T-cell (primary cell): ENCODE measurements around the gene MMUT. TPM values are rescaled to one million over a fixed set of nuclear protein-coding genes. Genes with fewer than 3 reads are reported as not detected.
"Not testable (repeated sequence)": the region's sequence is repeated elsewhere in the genome, so short reads cannot be mapped to it uniquely, and the experiment has no call there.

Source experiments
- ATAC-seq, 4 experiments: fragments of 200-7000 bp in 3 of 4; fragments of 150-1000 bp in 1 of 4; cut with Tn5 transposase; replicated peaks in 1 of 4; 1 replicate in 3 of 4; 2 replicates in 1 of 4; pipeline ENCODE4 v1.10.0; 2021; ENCODE audit warnings: moderate library complexity in 3 of 4, mild to moderate bottlenecking in 2 of 4, moderate number of reproducible peaks in 1 of 4
- CTCF ChIA-PET, 2 donors: fragments of 300-600 bp; sonication (Branson Sonifier 250); formaldehyde crosslinking; loops; one replicate each; lab custom pipeline; 2022; ENCODE audit warnings: antibody characterized with exemption in 2 of 2; lab: Charles Lee
- POLR2A ChIA-PET, 2 donors: fragments of 300-600 bp; sonication (Branson Sonifier 250); formaldehyde crosslinking; loops; one replicate each; lab custom pipeline; 2022; ENCODE audit warnings: antibody characterized with exemption in 2 of 2; lab: Charles Lee
- DNase-seq, 35 experiments: peaks; one replicate each; pipeline versions ENCODE4 v3.0.0 to v3.0.0-alpha.2; 2013 to 2023
- H3K27ac ChIP-seq: one replicate; pipeline ENCODE4 v1.5.1; 2013; ENCODE audit warnings: low read length
- H3K27me3 ChIP-seq, 2 experiments: replicated peaks in 1 of 2; 1 replicate in 1 of 2; 2 replicates in 1 of 2; pipeline versions ENCODE4 v1.6.1 to v1.7.0; 2013; ENCODE audit warnings: low read length in 1 of 2, mixed read lengths in 1 of 2; ENCODE audit not compliant: control insufficient read depth in 2 of 2, insufficient read depth in 2 of 2; ENCODE audit errors: extremely low read depth in 1 of 2
- H3K36me3 ChIP-seq, 2 donors: 1 replicate in 1 of 2; 2 replicates in 1 of 2; pipeline versions ENCODE4 v1.6.1 to v1.7.0; 2013; ENCODE audit warnings: low read length in 1 of 2; ENCODE audit not compliant: control insufficient read depth in 2 of 2, insufficient read depth in 1 of 2; ENCODE audit errors: extremely low read depth in 1 of 2
- H3K4me1 ChIP-seq, 2 experiments: 1 replicate in 1 of 2; 2 replicates in 1 of 2; pipeline versions ENCODE4 v1.6.1 to v1.7.0; 2013; ENCODE audit warnings: low read length in 2 of 2, mixed read lengths in 1 of 2; ENCODE audit not compliant: insufficient read depth in 2 of 2, control insufficient read depth in 1 of 2; ENCODE audit errors: extremely low read depth in 1 of 2
- H3K4me3 ChIP-seq, 2 donors: 1 replicate in 1 of 2; 2 replicates in 1 of 2; pipeline versions ENCODE4 v1.5.1 to v1.7.0; 2013; ENCODE audit warnings: mild to moderate bottlenecking in 2 of 2, low read length in 1 of 2, moderate library complexity in 1 of 2; ENCODE audit not compliant: control insufficient read depth in 1 of 2; ENCODE audit errors: extremely low read depth in 1 of 2
- H3K9me3 ChIP-seq: 2 replicates; pipeline ENCODE4 v1.7.0; 2013
- H3K27ac Mint-ChIP-seq, 2 donors: one replicate each; pipeline ENCODE4 v1.8.0; 2020 to 2021; ENCODE audit warnings: mild to moderate bottlenecking in 2 of 2, mixed read lengths in 2 of 2
- H3K27me3 Mint-ChIP-seq, 2 donors: one replicate each; pipeline ENCODE4 v1.8.0; 2021 to 2022; ENCODE audit warnings: mixed read lengths in 2 of 2
- H3K36me3 Mint-ChIP-seq: one replicate; pipeline ENCODE4 v1.8.0; 2021; ENCODE audit warnings: mixed read lengths
- H3K4me1 Mint-ChIP-seq, 3 donors: one replicate each; pipeline ENCODE4 v1.8.0; 2020 to 2022; ENCODE audit warnings: mixed read lengths in 3 of 3, mild to moderate bottlenecking in 1 of 3
- H3K4me3 Mint-ChIP-seq, 3 donors: one replicate each; pipeline ENCODE4 v1.8.0; 2020 to 2022; ENCODE audit warnings: mild to moderate bottlenecking in 3 of 3, mixed read lengths in 3 of 3, moderate library complexity in 3 of 3
- H3K9me3 Mint-ChIP-seq, 3 donors: one replicate each; pipeline ENCODE4 v1.8.0; 2020 to 2022; ENCODE audit warnings: mixed read lengths in 3 of 3
- WGBS: methylation state at CpG from one replicate; pipeline ENCODE4 v1.1.5; 2013; ENCODE audit warnings: missing lambda C conversion rate; ENCODE audit not compliant: insufficient coverage; 5-methylcytosine and 5-hydroxymethylcytosine counted together
- total RNA-seq, 35 experiments: library from RNA in 6 of 35; stranded (reverse) in 6 of 35; fragments of 120-200 nt in 1 of 35; gene quantifications; one replicate each; pipeline versions ENCODE4 v1.2.1 to v1.2.4 and lab custom pipeline; 2013 to 2026

MMUT gene
- total RNA-seq, 5 donors from 2014 or later (not counting 1 experiment from before 2014, with no cell fraction given): 6.4 to 14.0 (median 10.5) TPM

- DNase-seq: no peak
- no CpG with 5 or more reads among the region's 3 CpGs for WGBS
- Mint-ChIP-seq H3K4me3 (no peak overlapping the region), H3K4me1 (no peaks in the 10 kb centered on the region), H3K27ac (no peak overlapping the region), H3K36me3 (peaks cover 28% of the 10 kb centered on the region), H3K27me3 (no peaks in the 10 kb centered on the region), H3K9me3 (no peaks in the 10 kb centered on the region)
- Histone ChIP-seq H3K4me3 (no peak overlapping the region), H3K27me3 (no peaks in the 10 kb centered on the region), H3K27ac (no peak overlapping the region), H3K9me3 (no peaks in the 10 kb centered on the region), H3K4me1 (no peaks in the 10 kb centered on the region), H3K36me3 (peaks cover 0 to 3% of the 10 kb centered on the region in 2 donors)
- ATAC-seq: no peak
- ChIA-PET POLR2A (no interaction called here), CTCF (no interaction called here)
These were observed 34.3 kb upstream of the MMUT start for GRCh38 chr6:49497304-49497703.

DNA sequence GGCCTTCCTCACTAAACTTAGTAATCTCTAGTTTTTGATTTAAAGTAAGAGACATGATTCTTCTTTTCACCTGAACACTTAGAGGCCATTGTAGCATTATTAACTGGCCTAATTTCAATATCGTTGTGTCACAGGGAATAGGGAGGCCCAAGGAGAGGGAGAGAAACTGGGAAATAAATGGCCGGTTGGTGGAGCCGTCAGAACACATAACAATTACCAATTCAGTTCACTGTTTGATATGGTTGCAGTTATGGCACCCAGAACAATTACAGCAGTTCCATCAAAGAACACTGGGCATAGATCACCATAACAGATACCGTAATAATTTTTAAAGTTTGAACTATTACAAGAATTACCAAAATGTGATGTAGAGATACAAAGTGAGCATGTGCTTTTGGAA is 27.6 kb upstream of the MMUT start:
- Mint-ChIP-seq H3K27ac (no peak overlapping the region), H3K36me3 (peaks cover 65% of the 10 kb centered on the region), H3K9me3 (no peaks in the 10 kb centered on the region), H3K4me1 (no peaks in the 10 kb centered on the region), H3K4me3 (no peak overlapping the region), H3K27me3 (no peaks in the 10 kb centered on the region)
- no peaks in the 10 kb centered on the region for H3K27me3 ChIP-seq
- peaks cover 7 to 9% of the 10 kb centered on the region in 2 donors for H3K36me3 ChIP-seq
- H3K9me3 ChIP-seq: no peaks in the 10 kb centered on the region
- no CpG with 5 or more reads among the region's 4 CpGs for WGBS
- H3K4me1 ChIP-seq: no peaks in the 10 kb centered on the region
- H3K27ac ChIP-seq: no peak overlapping the region
- ChIA-PET POLR2A (no interaction called here), CTCF (no interaction called here)
- H3K4me3 ChIP-seq: no peak overlapping the region
- no peak for DNase-seq
- ATAC-seq: no peak

DNA sequence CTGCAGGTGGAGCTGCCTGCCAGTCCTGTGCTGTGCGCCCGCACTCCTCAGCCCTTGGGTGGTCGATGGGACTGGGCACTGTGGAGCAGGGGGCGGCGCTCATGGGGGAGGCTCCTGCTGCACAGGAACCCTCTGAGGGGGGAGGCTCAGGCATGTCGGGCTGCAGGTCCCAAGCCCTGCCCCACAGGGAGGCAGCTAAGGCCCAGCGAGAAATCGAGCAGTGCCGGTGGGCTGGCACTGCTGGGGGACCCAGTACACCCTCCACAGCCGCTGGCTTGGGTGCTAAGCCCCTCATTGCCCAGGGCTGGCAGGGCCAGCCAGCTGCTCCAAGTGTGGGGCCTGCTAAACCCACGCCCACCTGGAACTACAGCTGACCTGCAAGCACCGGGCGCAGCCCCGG is 20.3 kb upstream of the MMUT start:
- H3K4me3 Mint-ChIP-seq, CTCF ChIA-PET: not testable (repeated sequence)

GRCh38 chr6:49481846-49482245 is 18.8 kb upstream of the MMUT start:
- H3K4me3 Mint-ChIP-seq, ATAC-seq, H3K9me3 Mint-ChIP-seq, H3K27me3 Mint-ChIP-seq, DNase-seq, H3K4me3 ChIP-seq, H3K27ac Mint-ChIP-seq, CTCF ChIA-PET, H3K27me3 ChIP-seq, POLR2A ChIA-PET, H3K36me3 ChIP-seq, H3K4me1 ChIP-seq, H3K4me1 Mint-ChIP-seq, H3K9me3 ChIP-seq, H3K27ac ChIP-seq: not testable (repeated sequence)
- 100% methylated on average over 9 of the region's 22 CpGs for WGBS
- H3K36me3 Mint-ChIP-seq: peaks cover 36% of the 10 kb centered on the region

More for the DNA sequence above, 20.3 kb upstream of the MMUT start:
- H3K27ac Mint-ChIP-seq, H3K27ac ChIP-seq, H3K27me3 Mint-ChIP-seq, DNase-seq, H3K27me3 ChIP-seq, H3K36me3 ChIP-seq, H3K9me3 ChIP-seq, ATAC-seq, H3K4me3 ChIP-seq, H3K9me3 Mint-ChIP-seq, POLR2A ChIA-PET, H3K4me1 Mint-ChIP-seq, H3K4me1 ChIP-seq: not testable (repeated sequence)
- WGBS: 92% methylated on average over 8 of the region's 14 CpGs
- peaks cover 35% of the 10 kb centered on the region for H3K36me3 Mint-ChIP-seq

- Histone ChIP-seq H3K4me1 (no peaks in the 10 kb centered on the region), H3K9me3 (no peaks in the 10 kb centered on the region), H3K27me3 (no peaks in the 10 kb centered on the region), H3K36me3 (peaks cover 0 to 5% of the 10 kb centered on the region in 2 donors), H3K4me3 (no peak overlapping the region), H3K27ac (no peak overlapping the region)
- Mint-ChIP-seq H3K9me3 (no peaks in the 10 kb centered on the region), H3K27me3 (no peaks in the 10 kb centered on the region), H3K36me3 (peaks cover 40% of the 10 kb centered on the region), H3K4me3 (no peak overlapping the region), H3K27ac (no peak overlapping the region), H3K4me1 (no peaks in the 10 kb centered on the region)
- ATAC-seq (no peak), DNase-seq (no peak)
- WGBS: 83% methylated on average over 1 of the region's 3 CpGs
- POLR2A ChIA-PET: no interaction called here
- CTCF ChIA-PET: no interaction called here
These were observed 16.4 kb upstream of the MMUT start for GRCh38 chr6:49479308-49479970.

DNA sequence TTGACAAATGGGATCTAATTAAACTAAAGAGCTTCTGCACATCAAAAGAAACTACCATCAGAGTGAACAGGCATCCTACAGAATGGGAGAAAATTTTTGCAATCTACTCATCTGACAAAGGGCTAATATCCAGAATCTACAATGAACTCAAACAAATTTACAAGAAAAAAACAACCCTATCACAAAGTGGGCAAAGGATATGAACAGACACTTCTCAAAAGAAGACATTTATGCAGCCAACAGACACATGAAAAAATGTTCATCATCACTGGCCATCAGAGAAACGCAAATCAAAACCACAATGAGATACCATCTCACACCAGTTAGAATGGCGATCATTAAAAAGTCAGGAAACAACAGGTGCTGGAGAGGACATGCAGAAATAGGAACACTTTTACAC is 13.5 kb upstream of the MMUT start:
- H3K4me3 ChIP-seq, H3K4me1 ChIP-seq, H3K4me3 Mint-ChIP-seq, H3K36me3 ChIP-seq, H3K27ac ChIP-seq, DNase-seq, H3K9me3 Mint-ChIP-seq, CTCF ChIA-PET, ATAC-seq, H3K27me3 Mint-ChIP-seq, H3K9me3 ChIP-seq, POLR2A ChIA-PET, H3K27me3 ChIP-seq, H3K27ac Mint-ChIP-seq, H3K4me1 Mint-ChIP-seq: not testable (repeated sequence)
- H3K36me3 Mint-ChIP-seq: peaks cover 58% of the 10 kb centered on the region
- no CpG with 5 or more reads among the region's 2 CpGs for WGBS

GRCh38 chr6:49468042-49468441 is 5.0 kb upstream of the MMUT start:
- H3K27ac ChIP-seq: no peak overlapping the region
- DNase-seq (no peak), ATAC-seq (no peak)
- no peaks in the 10 kb centered on the region for H3K9me3 ChIP-seq
- 94% methylated on average over 2 of the region's 9 CpGs for WGBS
- Mint-ChIP-seq H3K4me1 (peaks cover 24 to 28% (median 25%) of the 10 kb centered on the region in 3 donors), H3K36me3 (peaks cover 16% of the 10 kb centered on the region), H3K27me3 (no peaks in the 10 kb centered on the region), H3K4me3 (no peak overlapping the region), H3K27ac (no peak overlapping the region), H3K9me3 (no peaks in the 10 kb centered on the region)
- ChIA-PET POLR2A (no interaction called here), CTCF (no interaction called here)
- H3K4me3 ChIP-seq: no peak overlapping the region
- peaks cover 0 to 3% of the 10 kb centered on the region in 2 donors for H3K36me3 ChIP-seq
- H3K4me1 ChIP-seq: peaks cover 7 to 9% of the 10 kb centered on the region in 2 experiments
- no peaks in the 10 kb centered on the region for H3K27me3 ChIP-seq
